Activated B cell treated with CpG ODN at 0.5 μM for 24 hours (primary cell): ENCODE measurements around the gene PHIP. TPM values are rescaled to one million over a fixed set of nuclear protein-coding genes. Genes with fewer than 3 reads are reported as not detected.

Experiments
- ATAC-seq: fragments of 200-7000 bp; cut with Tn5 transposase; one replicate; pipeline ENCODE4 v1.10.0; 2021; ENCODE audit warnings: low read depth, mild to moderate bottlenecking, moderate library complexity
- CTCF ChIA-PET: fragments of 350-600 bp; sonication (Branson Sonifier 250); formaldehyde crosslinking; loops from one replicate; lab custom pipeline; 2021; ENCODE audit warnings: antibody characterized with exemption; lab: Charles Lee
- POLR2A ChIA-PET: fragments of 350-600 bp; sonication (Branson Sonifier 250); formaldehyde crosslinking; loops from one replicate; lab custom pipeline; 2021; ENCODE audit warnings: antibody characterized with exemption; lab: Charles Lee
- DNase-seq: peaks from one replicate; pipeline ENCODE4 v3.0.0; 2022
- H3K27ac Mint-ChIP-seq: one replicate; pipeline ENCODE4 v1.8.0; 2020; ENCODE audit warnings: mixed read lengths
- H3K27me3 Mint-ChIP-seq: one replicate; pipeline ENCODE4 v1.8.0; 2021; ENCODE audit warnings: mixed read lengths
- H3K36me3 Mint-ChIP-seq: one replicate; pipeline ENCODE4 v1.8.0; 2021; ENCODE audit warnings: low read depth, mixed read lengths
- H3K4me1 Mint-ChIP-seq: one replicate; pipeline ENCODE4 v1.8.0; 2021; ENCODE audit warnings: mixed read lengths
- H3K4me3 Mint-ChIP-seq: one replicate; pipeline ENCODE4 v1.8.0; 2020; ENCODE audit warnings: mild to moderate bottlenecking, mixed read lengths
- H3K9me3 Mint-ChIP-seq: one replicate; pipeline ENCODE4 v1.8.0; 2020; ENCODE audit warnings: mixed read lengths
- CTCF ChIP-seq: fragments of 200-600 bp; IDR thresholded peaks from one replicate; pipeline ENCODE4 v1.8.0; 2022; ENCODE audit warnings: antibody characterized with exemption, mild to moderate bottlenecking
- intact Hi-C: fragments of 100-400 bp; cut with micrococcal nuclease; formaldehyde crosslinking; loops from one replicate; pipeline ENCODE4 v1.15.1; 2024
- total RNA-seq: library from RNA; stranded (reverse); gene quantifications from 2 replicates; pipeline ENCODE4 v1.2.3, GENCODE V29; 2022

PHIP gene
- 27.7 and 32.3 TPM in 2 replicates for total RNA-seq

DNA sequence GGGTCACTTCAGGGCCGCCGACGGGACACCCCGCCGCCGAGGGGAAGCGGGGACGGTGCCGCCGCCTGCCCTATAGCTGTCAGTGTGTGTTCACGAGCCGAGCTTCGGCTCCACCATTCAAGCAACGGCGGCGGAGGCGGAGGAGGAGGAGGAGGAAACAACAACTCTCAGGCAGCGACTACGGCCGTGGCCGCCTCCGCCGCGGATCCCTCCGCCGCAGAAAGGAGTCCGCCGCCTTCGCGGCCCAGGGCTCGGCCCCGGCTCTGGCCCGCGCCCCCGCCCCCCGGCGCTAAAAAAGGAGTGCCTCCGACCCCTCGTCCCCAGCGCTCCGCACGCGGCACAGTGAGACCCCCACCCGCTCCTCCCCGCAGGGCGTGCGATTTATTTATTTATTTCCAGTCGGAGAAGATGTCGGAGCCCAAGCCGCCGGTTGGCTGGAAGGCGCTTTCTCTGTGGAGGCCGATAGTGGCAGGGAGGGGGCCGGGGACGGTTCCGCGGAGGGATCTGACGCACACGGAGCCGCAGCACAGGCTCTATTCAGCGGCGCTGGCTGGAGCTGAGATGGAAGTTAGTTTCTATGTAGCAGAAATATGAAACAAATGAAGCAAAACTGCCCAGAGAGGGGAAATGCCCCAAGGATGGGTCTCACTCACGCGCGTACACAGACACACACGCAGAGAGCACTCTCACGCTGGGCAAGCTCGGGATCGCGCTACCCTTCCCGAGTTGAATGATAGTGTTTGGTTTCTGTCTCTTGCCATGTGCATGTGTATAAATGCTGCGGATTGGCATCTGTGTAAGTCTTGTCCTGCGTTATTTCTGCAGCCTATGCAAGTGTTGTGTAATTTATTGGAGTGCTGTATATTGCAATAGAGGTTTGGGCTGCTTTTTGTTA is at the start of gene PHIP:
Gene PHIP, minus strand, starts transcription at position 180 of the 895 bp plus-strand sequence. CDS start 186 bp downstream, outside the sequence.
- Mint-ChIP-seq H3K27ac (peak within 1 kb of the TSS; percentile 96), H3K36me3 (peaks cover 22% of the 10 kb centered on the region), H3K9me3 (no peaks in the 10 kb centered on the region), H3K4me3 (peak within 1 kb of the TSS; percentile 87), H3K27me3 (peaks cover 3% of the 10 kb centered on the region), H3K4me1 (peaks cover 43% of the 10 kb centered on the region)
- DNase-seq (peak; percentile 93), ATAC-seq (peak; percentile 73)
- ChIA-PET POLR2A (interaction anchor here (0.7 to 2.3 kb wide), 10 partner anchors 17 to 1028 kb away, joined by 3 to 9 read pairs (median 4); partner anchors contain the start of genes BCKDHB, HMGN3, IRAK1BP1 and LCA5), CTCF (no interaction called here)
- TF ChIP-seq CTCF = no peak
- intact Hi-C loops = loop anchor here (1.0 to 2.0 kb wide), 5 partner anchors 156 to 1028 kb away; partner anchors contain the start of genes BCKDHB, HMGN3, IRAK1BP1 and LCA5

- Mint-ChIP-seq H3K4me3 (no peak overlapping the region), H3K9me3 (peaks cover 4% of the 10 kb centered on the region), H3K27ac (no peak overlapping the region), H3K36me3 (no peaks in the 10 kb centered on the region), H3K4me1 (no peaks in the 10 kb centered on the region), H3K27me3 (peaks cover 5% of the 10 kb centered on the region)
- POLR2A ChIA-PET = no interaction called here
- no peak for ATAC-seq
- CTCF ChIA-PET = no interaction called here
- no peak for DNase-seq
- TF ChIP-seq CTCF = no peak
- intact Hi-C loops = no loop called here
Measured at GRCh38 chr6:79127660-79128059, 49.6 kb upstream of the PHIP start.

DNA sequence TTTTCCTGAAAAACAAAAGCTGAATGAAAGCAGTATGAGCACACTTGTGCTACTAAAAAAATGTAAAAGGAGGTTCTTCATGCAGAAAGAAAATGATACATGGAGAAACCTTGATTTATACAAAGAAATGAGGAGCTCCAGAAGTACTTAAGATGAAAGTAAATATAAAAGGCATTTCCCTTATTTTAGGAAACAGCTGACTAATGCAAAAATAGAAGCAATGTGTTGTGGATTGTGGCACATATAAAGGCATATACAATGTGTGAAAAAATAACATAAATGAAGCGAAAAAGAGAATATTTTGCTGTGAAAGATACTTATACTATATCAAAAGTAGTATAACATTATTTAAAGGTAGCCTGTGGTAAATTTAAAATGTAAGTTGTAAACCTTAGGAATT is 41.2 kb upstream of the PHIP start:
- no peak overlapping the region for H3K4me3 Mint-ChIP-seq
- POLR2A ChIA-PET = no interaction called here

GRCh38 chr6:79117752-79118151 is 39.7 kb upstream of the PHIP start:
- H3K9me3 Mint-ChIP-seq = peaks cover 3% of the 10 kb centered on the region
- intact Hi-C loops = no loop called here
- H3K27ac Mint-ChIP-seq = no peak overlapping the region
- H3K4me1 Mint-ChIP-seq = no peaks in the 10 kb centered on the region
- peaks cover 14% of the 10 kb centered on the region for H3K27me3 Mint-ChIP-seq
- ATAC-seq (no peak), DNase-seq (no peak)
- no peak overlapping the region for H3K4me3 Mint-ChIP-seq
- H3K36me3 Mint-ChIP-seq = no peaks in the 10 kb centered on the region
- POLR2A ChIA-PET = no interaction called here
- no peak for TF ChIP-seq CTCF
- CTCF ChIA-PET = interaction anchor here (0.6 kb wide), 1 partner anchor 108 kb away, joined by 4 read pairs; no protein-coding TSS in a partner anchor

More for the DNA sequence above, 41.2 kb upstream of the PHIP start:
- intact Hi-C loops = no loop called here
- H3K27ac Mint-ChIP-seq = no peak overlapping the region
- DNase-seq (no peak), ATAC-seq (no peak)
- H3K27me3 Mint-ChIP-seq = peaks cover 14% of the 10 kb centered on the region
- no peaks in the 10 kb centered on the region for H3K4me1 Mint-ChIP-seq
- H3K9me3 Mint-ChIP-seq = peaks cover 3% of the 10 kb centered on the region
- no peak for TF ChIP-seq CTCF
- H3K36me3 Mint-ChIP-seq = no peaks in the 10 kb centered on the region
- CTCF ChIA-PET = no interaction called here

DNA sequence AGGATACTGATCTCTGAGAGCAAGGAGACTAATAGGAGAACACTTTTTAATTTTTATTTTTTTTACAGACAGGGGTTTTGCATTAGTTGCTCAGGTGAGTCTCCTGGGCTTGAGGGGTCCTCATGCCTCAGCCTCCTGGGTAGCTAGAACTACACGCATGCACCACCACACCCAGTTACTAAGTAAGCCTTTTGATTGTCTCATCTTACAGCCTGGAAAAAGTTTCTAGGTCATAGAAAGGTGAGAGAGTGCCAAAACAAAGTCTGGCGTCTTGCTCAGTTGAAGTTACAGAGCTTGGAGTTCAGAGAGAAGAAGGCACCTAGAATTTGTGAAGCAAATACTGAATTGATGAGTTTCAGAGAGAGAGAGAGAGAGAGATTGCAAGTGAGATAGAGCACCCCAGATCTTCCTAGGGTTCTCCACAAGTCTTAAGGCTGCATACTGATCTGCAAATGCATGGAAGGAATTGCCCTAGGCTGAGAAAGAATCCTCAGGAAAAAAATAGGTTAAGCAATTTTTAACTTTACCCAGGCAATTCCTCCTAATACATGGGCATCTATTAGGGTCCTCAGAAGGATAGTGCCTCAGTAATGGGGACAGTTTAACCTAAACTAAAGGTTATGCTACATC is 37.6 kb upstream of the PHIP start:
- no peak for TF ChIP-seq CTCF
- H3K36me3 Mint-ChIP-seq = no peaks in the 10 kb centered on the region
- ATAC-seq (no peak), DNase-seq (no peak)
- CTCF ChIA-PET = no interaction called here
- H3K9me3 Mint-ChIP-seq = no peaks in the 10 kb centered on the region
- peaks cover 14% of the 10 kb centered on the region for H3K27me3 Mint-ChIP-seq
- no peak overlapping the region for H3K4me3 Mint-ChIP-seq
- intact Hi-C loops = no loop called here
- H3K4me1 Mint-ChIP-seq = no peaks in the 10 kb centered on the region
- H3K27ac Mint-ChIP-seq = no peak overlapping the region
- POLR2A ChIA-PET = no interaction called here
